Measurements from ENCODE around the gene CACNB4. TPM values are rescaled to one million over a fixed set of nuclear protein-coding genes. Genes with fewer than 3 reads are reported as not detected.

Gene CACNB4
- total RNA-seq, 2 experiments from 2014 or later: 0.54 to 0.56 TPM

DNA sequence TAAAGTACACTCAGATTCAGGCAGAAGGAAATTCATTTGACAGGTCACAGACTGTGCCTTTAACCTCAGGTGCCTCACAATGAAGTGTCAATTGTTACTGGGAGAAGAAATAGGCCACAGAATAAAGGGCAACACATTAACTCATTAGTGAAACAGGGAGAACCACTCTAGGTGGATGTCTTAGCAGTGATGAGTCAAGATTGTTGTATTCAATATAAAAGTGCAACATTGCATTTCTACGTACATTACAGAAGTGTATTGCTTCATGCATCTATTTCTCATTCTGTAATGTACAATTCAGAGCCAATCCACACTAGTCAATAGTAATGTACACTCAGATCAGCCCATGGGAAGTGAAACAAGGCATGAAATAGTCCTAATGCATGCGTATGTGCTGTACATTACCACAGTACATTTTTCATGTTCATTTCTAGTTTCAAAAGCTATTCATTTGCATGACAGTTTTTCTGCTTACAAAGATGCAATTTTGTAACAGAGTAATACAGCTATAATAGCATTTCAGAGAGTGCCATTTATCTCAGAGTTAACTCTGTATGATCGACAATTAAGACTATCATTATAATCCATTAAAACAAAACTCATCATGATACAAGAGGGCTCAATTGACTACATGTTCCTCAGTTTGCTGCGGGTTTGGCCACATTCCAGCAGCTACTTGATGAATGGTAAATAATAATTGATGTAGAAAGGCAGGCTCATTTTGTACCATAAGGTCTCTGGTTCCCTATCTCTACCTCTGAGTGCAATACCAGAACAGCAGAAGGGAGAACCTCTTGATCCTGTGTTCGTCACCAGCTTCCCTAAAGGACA, 258.4 kb downstream of the CACNB4 start:
- Mint-ChIP-seq H3K36me3 (no peaks in the 10 kb centered on the region), H3K9me3 (no peaks in the 10 kb centered on the region), H3K4me1 (no peaks in the 10 kb centered on the region), H3K4me3 (no peak overlapping the region), H3K27me3 (peaks cover 7% of the 10 kb centered on the region), H3K27ac (no peak overlapping the region)
- DNase-seq: no peak

DNA sequence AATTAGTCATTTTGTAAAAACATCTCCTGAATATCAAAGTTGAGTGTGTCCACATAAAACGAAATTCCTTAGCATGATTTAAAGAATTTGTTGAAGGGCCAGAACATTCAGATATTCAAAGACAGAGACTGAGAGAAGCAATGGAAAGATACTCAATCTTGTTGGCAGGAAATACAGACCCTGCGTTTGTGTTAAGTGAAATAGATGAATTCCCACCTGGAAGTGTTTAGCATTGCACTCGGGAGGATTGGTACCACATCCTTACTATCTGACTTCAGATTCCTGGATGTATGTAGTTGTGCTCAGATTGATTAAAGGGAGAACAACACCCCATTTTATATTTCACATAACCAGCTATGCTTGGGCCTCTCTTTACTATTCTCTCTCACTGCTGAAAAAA, 260.9 kb downstream of the CACNB4 start:
- H3K27ac Mint-ChIP-seq: no peak overlapping the region
- H3K4me1 Mint-ChIP-seq: peaks cover 2% of the 10 kb centered on the region
- no peak for DNase-seq
- no peak overlapping the region for H3K4me3 Mint-ChIP-seq
- no peaks in the 10 kb centered on the region for H3K27me3 Mint-ChIP-seq
- H3K36me3 Mint-ChIP-seq: no peaks in the 10 kb centered on the region
- no peaks in the 10 kb centered on the region for H3K9me3 Mint-ChIP-seq

DNA sequence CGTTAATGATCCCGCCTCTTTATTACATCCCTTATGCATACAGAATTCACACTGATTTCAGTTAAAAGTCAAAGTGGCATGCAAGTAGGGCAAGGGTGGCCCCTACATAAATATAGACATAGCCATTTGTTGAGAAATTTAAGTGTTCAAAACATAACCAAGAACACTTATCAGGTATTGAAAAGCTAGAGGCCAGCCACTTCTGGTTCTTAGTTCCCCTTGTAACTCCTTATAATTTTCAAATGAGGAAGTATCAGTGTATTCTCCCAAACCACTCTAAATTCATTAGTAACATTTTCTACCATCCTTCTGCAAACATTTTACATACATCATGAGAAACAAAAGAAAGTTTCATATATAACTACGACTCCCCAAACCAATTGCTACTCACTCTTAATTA, 264.9 kb downstream of the CACNB4 start:
- Mint-ChIP-seq H3K4me3 (no peak overlapping the region), H3K9me3 (no peaks in the 10 kb centered on the region), H3K4me1 (peaks cover 2% of the 10 kb centered on the region), H3K27ac (no peak overlapping the region), H3K36me3 (no peaks in the 10 kb centered on the region), H3K27me3 (no peaks in the 10 kb centered on the region)
- DNase-seq: no peak

DNA sequence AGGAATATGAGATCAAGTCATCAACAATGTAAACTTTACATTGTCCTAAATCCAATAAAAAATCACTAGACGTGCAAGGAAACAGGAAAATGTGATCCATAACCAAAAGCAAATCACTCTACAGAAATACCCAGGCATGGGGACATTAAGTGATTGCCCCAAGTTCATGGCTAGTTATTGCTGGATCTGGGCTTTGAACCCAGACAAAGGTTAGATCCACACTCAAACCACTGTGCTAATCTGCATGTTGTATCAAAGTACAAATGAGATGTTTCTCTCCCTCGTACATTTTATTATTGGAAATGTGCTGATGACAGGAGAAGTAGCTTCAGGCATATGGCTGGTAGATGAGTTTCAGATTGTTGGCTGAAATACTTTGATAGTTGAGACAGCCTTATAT, 267.9 kb downstream of the CACNB4 start:
- Mint-ChIP-seq H3K36me3 (peaks cover 4% of the 10 kb centered on the region), H3K9me3 (no peaks in the 10 kb centered on the region), H3K4me1 (peaks cover 21% of the 10 kb centered on the region), H3K4me3 (no peak overlapping the region), H3K27ac (no peak overlapping the region), H3K27me3 (no peaks in the 10 kb centered on the region)
- DNase-seq: no peak

DNA sequence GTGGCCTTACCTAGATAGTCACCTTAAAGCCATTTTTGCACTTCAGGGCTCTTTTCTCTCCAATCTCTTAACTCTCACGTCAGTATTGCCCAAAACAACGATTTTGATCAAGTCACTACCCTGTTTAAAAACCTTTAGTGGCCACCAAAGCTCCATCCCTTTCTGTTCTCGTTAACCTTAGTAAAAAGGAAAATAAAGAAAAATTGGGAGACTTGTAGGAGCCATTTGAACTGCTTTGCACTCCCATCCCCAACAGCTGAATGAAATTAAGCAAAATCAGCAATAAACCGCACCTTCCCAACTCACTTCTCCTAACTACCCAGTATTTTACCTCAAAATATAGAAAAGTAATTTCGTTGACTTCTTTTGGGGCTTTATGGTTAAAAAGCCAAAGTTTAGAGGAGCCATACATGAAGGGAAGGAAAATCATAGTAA, 269.9 kb downstream of the CACNB4 start:
- Mint-ChIP-seq H3K36me3 (peaks cover 7% of the 10 kb centered on the region), H3K4me1 (peaks cover 34% of the 10 kb centered on the region), H3K27me3 (no peaks in the 10 kb centered on the region), H3K9me3 (no peaks in the 10 kb centered on the region), H3K27ac (peak overlapping the region; percentile 85), H3K4me3 (peak overlapping the region; percentile 92)
- DNase-seq: no peak

DNA sequence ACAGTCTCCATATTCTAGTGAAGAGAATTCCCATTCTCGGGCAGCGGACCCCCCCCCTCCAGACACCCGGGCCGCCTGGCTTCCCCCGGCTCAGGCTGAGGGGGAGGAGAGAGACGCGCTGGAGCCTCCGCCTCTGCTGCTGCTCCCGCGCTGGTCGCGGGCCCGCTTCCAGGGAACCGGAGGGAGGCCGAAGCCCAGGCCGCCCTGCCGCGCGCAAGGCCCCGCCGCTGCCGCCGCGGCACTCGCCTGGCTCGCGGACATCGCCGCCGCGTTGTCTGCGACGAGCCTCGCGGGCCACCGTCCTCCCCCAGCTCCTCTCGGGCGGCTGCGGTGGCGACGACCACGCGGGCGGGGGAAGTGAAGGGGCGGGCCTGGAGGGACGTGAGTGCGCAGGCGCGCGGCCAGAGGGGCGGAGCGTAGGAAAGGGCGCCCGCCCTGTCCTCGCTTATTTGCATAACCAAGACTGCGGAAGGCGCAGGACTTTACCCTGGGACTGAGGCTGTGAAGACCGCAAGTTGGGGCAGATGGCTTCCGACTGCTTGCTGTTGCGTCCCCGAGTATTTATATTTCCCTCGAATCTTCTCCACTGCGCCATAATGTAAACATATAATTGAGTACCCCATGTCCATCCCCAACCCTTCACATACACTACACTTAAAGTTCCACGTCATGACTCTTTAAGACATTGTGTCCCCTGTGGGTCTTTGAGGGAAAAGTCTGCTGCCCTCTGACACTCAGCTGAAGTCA, 270.5 kb downstream of the CACNB4 start, which contains the start of gene ARL5A:
Gene ARL5A, minus strand, starts transcription at position 279 of the 747 bp plus-strand sequence. Its CDS starts 245 bp downstream, at position 34.
- Mint-ChIP-seq H3K4me1 (peaks cover 40% of the 10 kb centered on the region), H3K27ac (peak within 1 kb of the TSS; percentile 85), H3K9me3 (no peaks in the 10 kb centered on the region), H3K27me3 (no peaks in the 10 kb centered on the region), H3K4me3 (peak within 1 kb of the TSS; percentile 92), H3K36me3 (peaks cover 10% of the 10 kb centered on the region)
- DNase-seq: peak; percentile 96

DNA sequence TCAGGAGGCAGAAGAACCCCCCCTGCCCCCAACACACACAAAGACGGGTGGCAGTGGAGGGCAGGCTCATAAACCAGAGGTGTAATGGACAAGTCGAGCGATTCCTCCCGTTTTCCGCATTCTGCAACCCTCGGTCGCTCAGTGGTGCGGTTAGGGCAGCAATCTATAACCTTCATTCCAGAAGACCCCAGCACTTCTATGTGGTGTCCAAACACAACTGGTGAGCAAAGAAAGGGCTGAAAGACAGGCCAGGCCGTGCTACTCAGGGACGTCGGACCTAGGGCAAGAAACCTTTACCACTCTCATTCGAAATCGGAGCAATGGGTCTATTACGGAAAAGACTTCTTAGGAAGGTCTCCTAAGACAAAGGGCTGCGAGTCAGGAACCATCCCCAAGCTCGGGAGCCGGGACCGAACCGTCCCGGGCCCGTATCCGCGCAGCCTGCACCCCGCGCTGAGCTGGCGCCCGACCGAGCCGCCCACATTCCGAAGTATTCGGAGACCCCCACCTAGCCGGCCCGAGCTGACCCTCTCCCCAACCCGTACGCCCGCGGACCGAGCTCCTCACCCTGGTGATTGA, 271.2 kb downstream of the CACNB4 start:
- Mint-ChIP-seq H3K27me3 (no peaks in the 10 kb centered on the region), H3K9me3 (no peaks in the 10 kb centered on the region), H3K36me3 (peaks cover 11% of the 10 kb centered on the region), H3K27ac (peak overlapping the region; percentile 83), H3K4me3 (peak overlapping the region; percentile 92), H3K4me1 (peaks cover 47% of the 10 kb centered on the region)
- peak; percentile 5 for DNase-seq

DNA sequence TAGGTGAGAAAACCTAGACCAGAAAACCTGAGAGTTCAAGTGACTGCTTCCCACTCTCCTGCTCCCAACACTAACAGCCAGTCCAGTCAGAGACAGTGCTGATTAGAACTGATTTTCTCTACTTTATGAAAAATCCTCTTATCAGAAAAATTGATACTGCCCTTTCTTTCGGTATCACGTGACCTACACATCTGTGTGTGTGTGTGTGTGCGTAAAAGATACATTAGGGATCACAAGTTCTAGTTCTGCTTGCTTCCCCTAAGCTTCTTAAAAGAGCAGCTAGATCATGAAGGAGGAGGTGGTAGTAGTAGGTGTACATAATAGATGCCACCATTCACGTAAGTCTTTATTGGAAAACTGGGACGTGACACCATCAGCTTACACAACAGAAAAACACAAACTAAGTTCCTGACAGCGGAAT, 272.1 kb downstream of the CACNB4 start:
- Mint-ChIP-seq H3K9me3 (no peaks in the 10 kb centered on the region), H3K27ac (no peak overlapping the region), H3K27me3 (no peaks in the 10 kb centered on the region), H3K36me3 (peaks cover 18% of the 10 kb centered on the region), H3K4me3 (peak overlapping the region; percentile 92), H3K4me1 (peaks cover 51% of the 10 kb centered on the region)
- no peak for DNase-seq

DNA sequence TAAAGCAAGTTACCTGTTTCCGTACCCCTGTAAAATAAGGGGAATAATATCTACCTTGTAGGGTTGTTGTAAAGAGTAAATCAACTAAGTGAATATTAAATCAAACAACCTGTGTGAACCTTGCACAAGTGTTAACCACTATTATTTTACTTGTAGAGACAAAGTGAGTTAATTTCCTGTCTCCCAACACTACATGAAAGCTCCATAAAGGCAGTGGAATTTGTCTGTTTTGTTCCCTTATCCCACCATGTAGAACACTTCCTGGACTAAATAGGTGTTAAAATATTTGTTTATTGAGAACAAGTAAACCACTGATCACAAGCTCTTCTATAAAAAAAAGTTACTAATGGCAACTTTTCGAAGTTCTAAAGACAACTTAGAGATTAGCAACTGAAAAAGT, 274.0 kb downstream of the CACNB4 start:
- H3K4me3 Mint-ChIP-seq: no peak overlapping the region
- no peak for DNase-seq
- H3K4me1 Mint-ChIP-seq: peaks cover 65% of the 10 kb centered on the region
- H3K9me3 Mint-ChIP-seq: peaks cover 2% of the 10 kb centered on the region
- H3K27ac Mint-ChIP-seq: no peak overlapping the region
- no peaks in the 10 kb centered on the region for H3K27me3 Mint-ChIP-seq
- H3K36me3 Mint-ChIP-seq: peaks cover 30% of the 10 kb centered on the region

DNA sequence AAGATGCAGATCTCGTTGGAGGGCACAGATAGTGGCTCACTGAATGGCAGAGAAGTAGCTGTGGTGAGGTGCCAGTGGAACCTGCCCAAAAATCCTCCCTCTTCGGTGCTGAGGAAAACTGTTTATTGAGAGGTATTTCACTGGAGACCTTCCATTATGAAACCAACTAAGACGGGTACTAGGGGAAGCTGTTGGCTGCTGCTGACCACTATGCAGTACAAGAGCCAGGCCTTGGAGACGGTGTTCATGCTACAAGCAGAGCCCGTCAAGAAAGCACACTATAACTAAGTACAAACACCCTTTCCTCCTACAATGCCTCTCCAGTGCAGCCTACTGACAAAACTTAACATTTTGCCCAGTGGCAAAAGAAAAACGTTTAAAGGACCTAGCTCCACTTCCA, 275.2 kb downstream of the CACNB4 start:
- no peak overlapping the region for H3K27ac Mint-ChIP-seq
- DNase-seq: no peak

DNA sequence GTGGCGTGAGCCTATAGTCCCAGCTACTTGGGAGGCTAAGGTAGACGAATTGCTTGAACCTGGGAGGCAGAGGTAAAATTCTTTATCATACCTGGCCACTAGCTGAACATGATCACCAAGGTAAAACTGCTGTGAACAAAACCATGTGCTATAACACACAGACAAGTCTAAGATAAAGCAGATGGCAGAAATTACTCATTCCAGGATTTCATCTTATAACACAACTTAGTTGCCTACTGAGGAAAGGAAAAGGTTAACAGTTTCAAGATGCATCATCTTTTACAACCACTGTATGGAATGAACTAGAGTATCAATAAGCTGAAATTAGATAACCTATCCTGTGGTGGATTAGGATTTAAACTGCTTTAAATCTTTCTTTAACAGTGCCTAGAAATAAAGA, 278.9 kb downstream of the CACNB4 start:
- Mint-ChIP-seq H3K4me3 (no peak overlapping the region), H3K4me1 (peaks cover 52% of the 10 kb centered on the region), H3K9me3 (peaks cover 2% of the 10 kb centered on the region), H3K27me3 (no peaks in the 10 kb centered on the region), H3K36me3 (peaks cover 32% of the 10 kb centered on the region), H3K27ac (peak overlapping the region; percentile 84)
- DNase-seq: no peak

More for the DNA sequence above, 275.2 kb downstream of the CACNB4 start:
- Mint-ChIP-seq H3K9me3 (peaks cover 2% of the 10 kb centered on the region), H3K4me1 (peaks cover 67% of the 10 kb centered on the region), H3K27me3 (no peaks in the 10 kb centered on the region), H3K4me3 (no peak overlapping the region), H3K36me3 (peaks cover 30% of the 10 kb centered on the region)

DNA sequence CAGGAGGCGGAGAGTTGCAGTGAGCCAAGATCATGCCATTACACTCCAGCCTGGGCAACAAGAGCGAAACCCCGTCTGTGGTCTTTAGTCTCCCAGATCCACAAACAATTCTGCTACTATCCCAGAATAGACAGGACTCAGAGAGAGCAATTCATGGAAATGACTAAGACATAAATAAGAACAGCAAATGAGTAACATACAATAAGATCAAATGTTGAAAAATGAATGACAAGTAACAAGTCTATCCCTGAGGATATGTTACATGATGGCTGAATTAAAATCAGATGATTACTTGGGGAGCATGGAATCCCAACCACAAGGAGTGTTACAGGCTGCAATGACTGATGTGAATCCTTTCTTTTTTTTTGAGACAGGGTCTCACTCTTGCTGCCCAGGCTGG, 280.9 kb downstream of the CACNB4 start:
- Mint-ChIP-seq H3K4me1 (peaks cover 35% of the 10 kb centered on the region), H3K4me3 (no peak overlapping the region), H3K27ac (no peak overlapping the region), H3K9me3 (peaks cover 2% of the 10 kb centered on the region), H3K36me3 (peaks cover 34% of the 10 kb centered on the region), H3K27me3 (no peaks in the 10 kb centered on the region)
- DNase-seq: no peak

DNA sequence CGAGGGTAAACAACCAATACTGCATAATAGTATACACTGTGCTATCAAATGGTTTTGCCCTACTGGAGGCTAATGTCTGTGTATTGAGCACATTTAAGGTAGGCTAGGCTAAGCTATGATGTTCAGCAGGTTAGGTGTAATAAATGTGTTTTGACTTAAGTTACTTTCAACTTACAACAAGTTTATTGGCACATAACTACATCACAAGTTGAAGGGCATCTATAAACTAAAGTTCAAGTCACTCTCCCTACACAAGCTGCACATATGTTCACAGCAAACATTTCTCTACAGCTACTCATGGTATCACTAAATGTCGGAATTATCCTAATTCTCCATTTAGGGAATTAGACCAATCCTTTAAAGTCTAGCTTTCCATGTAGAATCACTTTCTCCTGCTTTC, 282.0 kb downstream of the CACNB4 start:
- no peak overlapping the region for H3K27ac Mint-ChIP-seq
- H3K4me1 Mint-ChIP-seq: peaks cover 28% of the 10 kb centered on the region
- no peaks in the 10 kb centered on the region for H3K27me3 Mint-ChIP-seq
- H3K4me3 Mint-ChIP-seq: no peak overlapping the region
- peaks cover 2% of the 10 kb centered on the region for H3K9me3 Mint-ChIP-seq
- DNase-seq: no peak
- H3K36me3 Mint-ChIP-seq: peaks cover 35% of the 10 kb centered on the region

DNA sequence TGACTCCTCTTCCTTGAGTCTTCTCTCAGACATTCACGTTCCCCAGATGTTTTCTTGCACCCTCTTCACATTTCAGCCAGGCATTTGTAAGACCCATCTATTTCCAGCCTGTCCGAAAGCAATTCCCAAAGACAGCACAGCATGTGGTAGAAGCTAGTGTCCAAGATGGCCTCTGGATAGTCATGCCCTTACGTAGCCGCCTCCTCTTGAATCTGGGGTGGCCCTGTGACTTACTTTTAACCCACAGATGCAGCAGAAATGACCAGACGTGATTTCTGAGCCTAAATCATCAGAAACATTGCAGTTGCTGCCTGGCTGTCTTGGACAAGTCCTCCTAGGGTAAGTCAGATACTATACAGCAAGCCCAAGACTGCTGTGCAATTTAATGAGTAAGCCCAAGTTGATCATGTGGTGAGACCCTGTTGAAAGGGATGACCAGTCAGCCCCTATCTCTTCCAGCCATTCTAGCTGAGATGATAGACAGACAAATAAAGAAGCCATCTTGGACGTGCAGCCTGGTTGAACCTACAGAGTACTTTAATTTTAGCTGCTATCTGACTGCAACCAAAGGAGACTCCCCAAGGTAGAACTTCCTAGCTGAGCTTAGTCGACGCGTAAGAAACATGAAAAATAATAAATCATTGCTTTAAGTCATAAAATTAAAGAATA, 282.9 kb downstream of the CACNB4 start:
- Mint-ChIP-seq H3K4me1 (peaks cover 23% of the 10 kb centered on the region), H3K36me3 (peaks cover 35% of the 10 kb centered on the region), H3K4me3 (no peak overlapping the region), H3K27me3 (no peaks in the 10 kb centered on the region), H3K27ac (no peak overlapping the region), H3K9me3 (peaks cover 2% of the 10 kb centered on the region)
- DNase-seq: no peak

DNA sequence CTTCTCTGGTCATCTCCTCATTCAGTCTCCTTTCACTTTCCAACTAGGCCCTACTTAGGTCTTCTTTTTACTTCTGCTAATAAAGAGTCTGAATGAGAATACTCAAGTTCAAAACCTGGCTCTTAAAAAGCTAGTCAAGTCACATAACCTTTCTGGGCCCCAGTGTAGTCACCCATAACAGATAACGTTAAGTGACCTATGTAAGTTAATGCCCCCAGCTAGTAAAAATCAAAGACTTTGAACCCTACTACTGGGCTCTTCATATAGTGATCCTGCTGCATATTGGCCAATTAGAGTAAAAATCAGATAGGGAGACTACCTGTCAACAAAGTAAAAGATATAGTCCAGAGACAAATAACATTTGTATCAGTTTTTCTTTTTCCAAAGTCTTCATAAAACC, 288.4 kb downstream of the CACNB4 start:
- Mint-ChIP-seq H3K36me3 (peaks cover 30% of the 10 kb centered on the region), H3K27me3 (no peaks in the 10 kb centered on the region), H3K9me3 (no peaks in the 10 kb centered on the region), H3K27ac (no peak overlapping the region), H3K4me1 (no peaks in the 10 kb centered on the region), H3K4me3 (no peak overlapping the region)
- no peak for DNase-seq

All from activated naive CD8-positive, alpha-beta T cell treated with anti-CD3 and anti-CD28 coated beads for 36 hours (primary cell).